H1 (cell line): Measurements from ENCODE around the gene CHCHD6. TPM values are rescaled to one million over a fixed set of nuclear protein-coding genes. Genes with fewer than 3 reads are reported as not detected.

Experiments
- CTCF ChIA-PET: fragments of 300-600 bp; sonication (Branson Sonifier 250); formaldehyde crosslinking; loops from one replicate; lab custom pipeline; 2021; ENCODE audit not compliant: partially characterized antibody; lab: Charles Lee
- POLR2A ChIA-PET: fragments of 300-600 bp; sonication (Branson Sonifier 250); formaldehyde crosslinking; loops from one replicate; lab custom pipeline; 2021; ENCODE audit warnings: inconsistent platforms; ENCODE audit not compliant: partially characterized antibody; lab: Charles Lee
- DNase-seq, 2 experiments: peaks; one replicate each; pipeline versions ENCODE4 v3.0.0 to v3.0.0-alpha.2; 2010 to 2022; ENCODE audit warnings: low spot score in 2 of 2, low read depth in 1 of 2, mixed read lengths in 1 of 2
- FAIRE-seq: peaks from 2 replicates; lab custom pipeline; 2011; peaks lifted over from hg19 to GRCh38; lab: Jason Lieb, UNC
- H2AFZ ChIP-seq: 2 replicates; pipeline ENCODE4 v1.8.1; 2012; ENCODE audit warnings: low read length, inconsistent platforms
- H2AK5ac ChIP-seq: 2 replicates; pipeline ENCODE4 v1.6.1; 2013; ENCODE audit warnings: low read depth, low read length
- H2BK120ac ChIP-seq: replicated peaks from 2 replicates; pipeline ENCODE3; 2013; ENCODE audit warnings: low read depth, low read length, inconsistent platforms
- H2BK12ac ChIP-seq: 2 replicates; pipeline ENCODE4 v1.6.1; 2013; ENCODE audit warnings: low read depth, low read length
- H2BK15ac ChIP-seq: 2 replicates; pipeline ENCODE4 v1.6.1; 2013; ENCODE audit warnings: low read length
- H2BK20ac ChIP-seq: 2 replicates; pipeline ENCODE4 v1.6.1; 2013; ENCODE audit warnings: low read length
- H2BK5ac ChIP-seq: 2 replicates; pipeline ENCODE4 v1.6.1; 2013; ENCODE audit warnings: low read depth, low read length
- H3K14ac ChIP-seq: 2 replicates; pipeline ENCODE4 v1.6.1; 2013; ENCODE audit warnings: inconsistent platforms; ENCODE audit not compliant: insufficient read length
- H3K18ac ChIP-seq: 2 replicates; pipeline ENCODE4 v1.6.1; 2013; ENCODE audit warnings: low read length; ENCODE audit errors: extremely low read depth
- H3K23ac ChIP-seq: 2 replicates; pipeline ENCODE4 v1.6.1; 2013; ENCODE audit warnings: inconsistent platforms; ENCODE audit not compliant: insufficient read length
- H3K23me2 ChIP-seq: 2 replicates; pipeline ENCODE4 v1.6.1; 2013; ENCODE audit warnings: low read depth, low read length
- H3K27ac ChIP-seq: 2 replicates; pipeline ENCODE4 v1.6.1; 2011; ENCODE audit warnings: low read depth, low read length, inconsistent platforms
- H3K27me3 ChIP-seq, 4 experiments: replicated peaks in 1 of 4; 1 replicate in 1 of 4; 2 replicates in 3 of 4; pipeline versions ENCODE4 v1.6.1 to v1.8.1; 2011 to 2013; ENCODE audit warnings: low read length in 3 of 4, mild to moderate bottlenecking in 3 of 4, inconsistent platforms in 2 of 4, mixed read lengths in 2 of 4, moderate library complexity in 1 of 4; ENCODE audit not compliant: control insufficient read depth in 3 of 4, insufficient read depth in 3 of 4; ENCODE audit errors: extremely low read depth in 1 of 4
- H3K36me3 ChIP-seq, 4 experiments: 2 replicates each; pipeline versions ENCODE4 v1.6.1 to v1.8.1; 2011 to 2013; ENCODE audit warnings: mild to moderate bottlenecking in 4 of 4, low read length in 3 of 4, moderate library complexity in 2 of 4, control low read depth in 1 of 4, inconsistent platforms in 1 of 4; ENCODE audit not compliant: insufficient read depth in 4 of 4, control insufficient read depth in 2 of 4
- H3K4ac ChIP-seq: replicated peaks from 2 replicates; pipeline ENCODE3; 2013; ENCODE audit warnings: low read length, low read depth, mixed read lengths, inconsistent platforms; ENCODE audit not compliant: insufficient read length
- H3K4me1 ChIP-seq, 4 experiments: replicated peaks in 1 of 4; 1 replicate in 1 of 4; 2 replicates in 3 of 4; pipeline versions ENCODE4 v1.6.1 to v1.8.1; 2011 to 2013; ENCODE audit warnings: low read length in 3 of 4, inconsistent platforms in 2 of 4, mixed read lengths in 1 of 4; ENCODE audit not compliant: insufficient read depth in 4 of 4, control insufficient read depth in 3 of 4
- H3K4me2 ChIP-seq, 2 experiments: 2 replicates each; pipeline versions ENCODE4 v1.6.1 to v1.8.1; 2011 to 2013; ENCODE audit warnings: low read depth in 2 of 2, low read length in 2 of 2, control low read depth in 1 of 2, inconsistent platforms in 1 of 2, mild to moderate bottlenecking in 1 of 2; ENCODE audit not compliant: insufficient read depth in 1 of 2
- H3K4me3 ChIP-seq, 4 experiments: fragments of 200-600, 300-600 bp in 1 of 4; sonication (generic), shearing (Covaris generic), sonication (Bioruptor Twin) in 1 of 4; 2 replicates each; pipeline versions ENCODE4 v1.5.1 to v1.8.1; 2011 to 2016; ENCODE audit warnings: low read length in 4 of 4, low read depth in 3 of 4, control low read depth in 2 of 4, inconsistent platforms in 2 of 4, mild to moderate bottlenecking in 2 of 4, mixed read lengths in 1 of 4, moderate library complexity in 1 of 4; ENCODE audit not compliant: insufficient read depth in 2 of 4; ENCODE audit errors: extremely low read depth in 1 of 4
- H3K56ac ChIP-seq: replicated peaks from 2 replicates; pipeline ENCODE3; 2013; ENCODE audit warnings: low read depth, mild to moderate bottlenecking, mixed read lengths, low read length, inconsistent platforms; ENCODE audit not compliant: insufficient read length
- H3K79me1 ChIP-seq: 2 replicates; pipeline ENCODE4 v1.6.1; 2013; ENCODE audit warnings: low read depth, low read length, control low read depth
- H3K79me2 ChIP-seq, 2 experiments: 2 replicates each; pipeline versions ENCODE4 v1.6.1 to v1.8.1; 2012 to 2013; ENCODE audit warnings: low read length in 2 of 2, mild to moderate bottlenecking in 2 of 2, inconsistent platforms in 1 of 2; ENCODE audit not compliant: insufficient read depth in 2 of 2, control insufficient read depth in 1 of 2
- H3K9ac ChIP-seq, 4 experiments: replicated peaks in 1 of 4; 1 replicate in 1 of 4; 2 replicates in 3 of 4; pipeline versions ENCODE4 v1.6.1 to v1.8.1; 2011 to 2013; ENCODE audit warnings: low read depth in 3 of 4, low read length in 3 of 4, control low read depth in 2 of 4, mild to moderate bottlenecking in 2 of 4, moderate library complexity in 2 of 4, inconsistent platforms in 1 of 4; ENCODE audit errors: extremely low read depth in 1 of 4
- H3K9me3 ChIP-seq, 2 experiments: 2 replicates each; pipeline versions ENCODE4 v1.6.1 to v1.8.1; 2012 to 2013; ENCODE audit warnings: mild to moderate bottlenecking in 2 of 2, moderate library complexity in 2 of 2, control low read depth in 1 of 2, inconsistent platforms in 1 of 2, low read depth in 1 of 2, low read length in 1 of 2, mixed read lengths in 1 of 2; ENCODE audit not compliant: insufficient read depth in 2 of 2
- H4K20me1 ChIP-seq, 2 experiments: replicated peaks in 1 of 2; 2 replicates each; pipeline versions ENCODE3 to v1.8.1; 2011 to 2013; ENCODE audit warnings: inconsistent platforms in 2 of 2, low read length in 2 of 2, mild to moderate bottlenecking in 1 of 2; ENCODE audit not compliant: insufficient read depth in 2 of 2, control insufficient read depth in 1 of 2
- H4K5ac ChIP-seq: 2 replicates; pipeline ENCODE4 v1.6.1; 2013; ENCODE audit warnings: low read length, low read depth, mixed read lengths, inconsistent platforms; ENCODE audit not compliant: insufficient read length
- H4K8ac ChIP-seq: 2 replicates; pipeline ENCODE4 v1.8.0; 2013; ENCODE audit warnings: mild to moderate bottlenecking, moderate library complexity, low read length, inconsistent platforms; ENCODE audit not compliant: insufficient read depth; ENCODE audit errors: extremely low read depth
- H4K91ac ChIP-seq: replicated peaks from 2 replicates; pipeline ENCODE3; 2013; ENCODE audit warnings: low read length, mixed read lengths, inconsistent platforms; ENCODE audit not compliant: insufficient read length
- CTBP2 ChIP-seq: IDR thresholded peaks from 2 replicates; pipeline ENCODE4 v1.7.0; 2011; ENCODE audit warnings: borderline replicate concordance, mild to moderate bottlenecking, moderate library complexity, mixed read lengths, low read length; ENCODE audit not compliant: insufficient read depth, insufficient read length
- EP300 ChIP-seq, 2 experiments: IDR thresholded peaks; 1 replicate in 1 of 2; 2 replicates in 1 of 2; pipeline ENCODE4 v1.6.1; 2011 to 2012; ENCODE audit warnings: low read depth in 2 of 2, low read length in 2 of 2, mild to moderate bottlenecking in 2 of 2, borderline replicate concordance in 1 of 2, inconsistent platforms in 1 of 2, moderate library complexity in 1 of 2
- JUND ChIP-seq: IDR thresholded peaks from 2 replicates; pipeline ENCODE4 v1.6.1; 2011; ENCODE audit warnings: mild to moderate bottlenecking, improper control_type of control experiment, low read length
- POLR2AphosphoS5 ChIP-seq: IDR thresholded peaks from 2 replicates; pipeline ENCODE4 v1.6.1; 2011; ENCODE audit warnings: low read depth, low read length
- RXRA ChIP-seq: IDR thresholded peaks from 2 replicates; pipeline ENCODE4 v1.6.1; 2011; ENCODE audit warnings: low read depth, mild to moderate bottlenecking, low read length, moderate library complexity; ENCODE audit not compliant: insufficient read depth
- WGBS, 2 experiments: shearing (Covaris generic) in 1 of 2; methylation state at CpG; one replicate each; pipeline versions ENCODE4 v1.1.6 to v1.1.7; 2013 to 2015; ENCODE audit warnings: low lambda C conversion rate in 2 of 2, mixed read lengths in 2 of 2, inconsistent platforms in 1 of 2, low coverage in 1 of 2, missing lambda C conversion rate in 1 of 2; ENCODE audit not compliant: insufficient replicate concordance in 2 of 2, insufficient coverage in 1 of 2, insufficient read length in 1 of 2; ENCODE audit errors: extremely low coverage in 1 of 2, missing lambda C conversion rate in 1 of 2; 5-methylcytosine and 5-hydroxymethylcytosine counted together
- polyA plus RNA-seq, 7 experiments: library from polyadenylated mRNA; depleted of rRNA in 3 of 7; stranded (reverse) in 5 of 7; unstranded in 2 of 7; fragments of >200 nt in 5 of 7; fragments of 200-250 nt in 2 of 7; gene quantifications; 1 replicate in 5 of 7; 2 replicates in 1 of 7; 4 replicates in 1 of 7; pipeline versions ENCODE4 v1.2.1 to v1.2.3, GENCODE V29; 2011 to 2013; ENCODE audit warnings: missing spikeins in 2 of 7, mixed read lengths in 2 of 7
- total RNA-seq: library from RNA; stranded (reverse); fragmentation: NEBNext Ultra II Directional; extraction: Animal tissue kit (Norgen Biotek cat#: 25700); gene quantifications from 2 replicates; pipeline ENCODE4 v1.2.1, GENCODE V29; 2021
- TF ChIP-seq, protein P1 (sequence below): IDR thresholded peaks from 2 replicates; pipeline ENCODE4 v1.6.1; 2012; ENCODE audit warnings: inconsistent platforms
- TF ChIP-seq, protein P2 (sequence below), 3 experiments: IDR thresholded peaks; 1 replicate in 2 of 3; 2 replicates in 1 of 3; pipeline versions ENCODE4 v1.5.1 to v1.6.1; 2011; ENCODE audit warnings: low read length in 3 of 3, mild to moderate bottlenecking in 3 of 3, inconsistent platforms in 2 of 3, low read depth in 1 of 3, moderate library complexity in 1 of 3; ENCODE audit not compliant: insufficient read depth in 1 of 3; ENCODE audit errors: control extremely low read depth in 1 of 3

Gene CHCHD6
- total and polyA plus RNA-seq, 2 of the 8 experiments (the other 6 are each of a cell fraction or from before 2014, with no cell fraction given), result 32.4 to 37.6 TPM

DNA sequence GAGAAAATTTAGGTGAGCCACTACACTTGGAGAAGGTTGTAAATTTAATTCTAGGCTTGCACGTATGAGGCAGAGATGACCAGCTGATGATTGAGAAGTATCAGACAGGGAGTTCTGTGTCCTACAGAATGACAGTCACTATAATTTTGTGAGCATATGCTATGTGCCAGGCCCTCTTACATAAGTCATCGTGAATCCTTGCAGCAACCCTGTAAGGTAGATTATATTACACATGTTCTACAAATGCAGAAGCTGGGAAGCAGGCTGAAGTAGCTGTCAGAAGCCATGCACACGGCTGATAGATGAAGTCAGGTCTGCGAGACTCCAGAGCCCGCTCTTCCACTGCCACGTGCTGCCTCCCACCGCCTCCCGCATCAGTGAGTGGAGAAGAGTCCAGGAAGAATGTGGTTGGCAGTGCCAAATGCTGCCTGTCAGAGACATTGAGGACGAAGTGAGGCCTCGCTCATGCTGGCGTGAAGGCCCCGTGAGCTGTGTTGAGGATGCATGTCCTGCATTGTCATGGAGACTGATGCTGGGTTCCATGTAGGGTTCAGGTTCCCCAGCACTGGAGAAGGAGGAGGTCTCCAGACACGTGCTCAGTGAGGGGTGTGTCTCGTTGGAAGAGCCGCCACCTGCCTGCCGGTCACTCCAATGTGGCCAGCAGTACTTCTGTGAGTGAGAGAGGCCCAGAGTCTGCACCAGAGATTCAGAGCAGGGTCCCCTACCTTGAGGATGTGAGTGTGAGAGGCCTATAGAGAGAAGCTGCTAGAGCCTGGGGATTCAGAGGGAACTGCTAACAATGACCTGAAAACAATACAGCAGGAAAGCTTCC lies 155.6 kb downstream of the CHCHD6 start:
- no peaks in the 10 kb centered on the region for H3K79me2 ChIP-seq
- H3K4me3 ChIP-seq, result no peak overlapping the region
- no peak overlapping the region for H2BK120ac ChIP-seq
- no peak for FAIRE-seq
- peak overlapping the region; percentile 90 for H2AK5ac ChIP-seq
- no peak overlapping the region for H3K4me2 ChIP-seq
- H4K20me1 ChIP-seq, result no peaks in the 10 kb centered on the region
- no peak overlapping the region for H3K27ac ChIP-seq
- H4K8ac ChIP-seq, result no peak overlapping the region
- H3K56ac ChIP-seq, result no peak overlapping the region
- H3K79me1 ChIP-seq, result no peaks in the 10 kb centered on the region
- H3K4ac ChIP-seq, result no peak overlapping the region
- no peak overlapping the region for H3K14ac ChIP-seq
- H3K9me3 ChIP-seq, result peaks cover 0 to 5% of the 10 kb centered on the region in 2 experiments; a peak in 2 of 4 replicates
- H2BK5ac ChIP-seq, result peak overlapping the region; percentile 66; the same call in 1 of the 2 replicates
- peaks cover 0 to 15% (median 10%) of the 10 kb centered on the region in 4 experiments; a peak in 6 of 7 replicates for H3K4me1 ChIP-seq
- H3K27me3 ChIP-seq, result no peaks in the 10 kb centered on the region; a peak in 1 of 7 replicates
- no peak overlapping the region for H2BK20ac ChIP-seq
- 91% methylated on average over 16 of the region's 16 CpGs; no CpG with 5 or more reads in 1 of the 2 experiments for WGBS, 2 experiments
- H2AFZ ChIP-seq, result no peak overlapping the region
- CTCF ChIA-PET, result interaction anchor here (0.6 to 2.3 kb wide), 6 partner anchors 23 to 108 kb away, joined by 3 to 8 read pairs (median 4); no protein-coding TSS in a partner anchor
- TF ChIP-seq, protein P1, sequence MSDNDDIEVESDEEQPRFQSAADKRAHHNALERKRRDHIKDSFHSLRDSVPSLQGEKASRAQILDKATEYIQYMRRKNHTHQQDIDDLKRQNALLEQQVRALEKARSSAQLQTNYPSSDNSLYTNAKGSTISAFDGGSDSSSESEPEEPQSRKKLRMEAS, result no peak
- TF ChIP-seq JUND, result no peak
- no peak for TF ChIP-seq EP300 (IDR thresholded peaks at IDR 0.05; ENCODE audit: borderline replicate concordance in 1 of 2, low read depth in 2 of 2, low read length in 2 of 2)
- no peak for TF ChIP-seq POLR2AphosphoS5
- TF ChIP-seq RXRA, result no peak
- TF ChIP-seq, protein P2, sequence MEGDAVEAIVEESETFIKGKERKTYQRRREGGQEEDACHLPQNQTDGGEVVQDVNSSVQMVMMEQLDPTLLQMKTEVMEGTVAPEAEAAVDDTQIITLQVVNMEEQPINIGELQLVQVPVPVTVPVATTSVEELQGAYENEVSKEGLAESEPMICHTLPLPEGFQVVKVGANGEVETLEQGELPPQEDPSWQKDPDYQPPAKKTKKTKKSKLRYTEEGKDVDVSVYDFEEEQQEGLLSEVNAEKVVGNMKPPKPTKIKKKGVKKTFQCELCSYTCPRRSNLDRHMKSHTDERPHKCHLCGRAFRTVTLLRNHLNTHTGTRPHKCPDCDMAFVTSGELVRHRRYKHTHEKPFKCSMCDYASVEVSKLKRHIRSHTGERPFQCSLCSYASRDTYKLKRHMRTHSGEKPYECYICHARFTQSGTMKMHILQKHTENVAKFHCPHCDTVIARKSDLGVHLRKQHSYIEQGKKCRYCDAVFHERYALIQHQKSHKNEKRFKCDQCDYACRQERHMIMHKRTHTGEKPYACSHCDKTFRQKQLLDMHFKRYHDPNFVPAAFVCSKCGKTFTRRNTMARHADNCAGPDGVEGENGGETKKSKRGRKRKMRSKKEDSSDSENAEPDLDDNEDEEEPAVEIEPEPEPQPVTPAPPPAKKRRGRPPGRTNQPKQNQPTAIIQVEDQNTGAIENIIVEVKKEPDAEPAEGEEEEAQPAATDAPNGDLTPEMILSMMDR (IDR thresholded peaks at IDR 0.05; ENCODE audit: control extremely low read depth in 1 of 3, insufficient read depth in 1 of 3, low read depth in 1 of 3, low read length in 3 of 3), result no peak
- TF ChIP-seq CTBP2, result no peak
- TF ChIP-seq, all 59 proteins: peak for 0
- H2BK12ac ChIP-seq, result no peak overlapping the region
- H3K23me2 ChIP-seq, result peaks cover 16% of the 10 kb centered on the region; the same call in 1 of the 2 replicates
- no peak overlapping the region for H4K91ac ChIP-seq
- peak in 1 of 2 experiments; percentile 17 for DNase-seq
- peak overlapping the region; percentile 5; the same call in 1 of the 2 replicates for H2BK15ac ChIP-seq
- POLR2A ChIA-PET, result interaction anchor here (1.4 kb wide), 1 partner anchor 9 kb away, joined by 4 read pairs; no protein-coding TSS in a partner anchor
- H3K18ac ChIP-seq, result no peak overlapping the region
- H3K36me3 ChIP-seq, result peaks cover 0 to 5% (median 0%) of the 10 kb centered on the region in 4 experiments; a peak in 2 of 8 replicates
- no peak overlapping the region for H3K9ac ChIP-seq
- H4K5ac ChIP-seq, result no peak overlapping the region
- H3K23ac ChIP-seq, result no peak overlapping the region
